GM19328 (cell line): ENCODE results near the gene D2HGDH.
"Not testable (repeated sequence)": the region's sequence is repeated elsewhere in the genome, so short reads cannot be mapped to it uniquely, and the experiment has no call there.

ENCODE experiments used
- ATAC-seq: cut with Tn5 transposase; IDR thresholded peaks from one replicate; pipeline ENCODE4 v1.9.1; 2021; ENCODE audit warnings: mild to moderate bottlenecking, moderate library complexity; ENCODE audit not compliant: unreplicated experiment

Gene D2HGDH

DNA sequence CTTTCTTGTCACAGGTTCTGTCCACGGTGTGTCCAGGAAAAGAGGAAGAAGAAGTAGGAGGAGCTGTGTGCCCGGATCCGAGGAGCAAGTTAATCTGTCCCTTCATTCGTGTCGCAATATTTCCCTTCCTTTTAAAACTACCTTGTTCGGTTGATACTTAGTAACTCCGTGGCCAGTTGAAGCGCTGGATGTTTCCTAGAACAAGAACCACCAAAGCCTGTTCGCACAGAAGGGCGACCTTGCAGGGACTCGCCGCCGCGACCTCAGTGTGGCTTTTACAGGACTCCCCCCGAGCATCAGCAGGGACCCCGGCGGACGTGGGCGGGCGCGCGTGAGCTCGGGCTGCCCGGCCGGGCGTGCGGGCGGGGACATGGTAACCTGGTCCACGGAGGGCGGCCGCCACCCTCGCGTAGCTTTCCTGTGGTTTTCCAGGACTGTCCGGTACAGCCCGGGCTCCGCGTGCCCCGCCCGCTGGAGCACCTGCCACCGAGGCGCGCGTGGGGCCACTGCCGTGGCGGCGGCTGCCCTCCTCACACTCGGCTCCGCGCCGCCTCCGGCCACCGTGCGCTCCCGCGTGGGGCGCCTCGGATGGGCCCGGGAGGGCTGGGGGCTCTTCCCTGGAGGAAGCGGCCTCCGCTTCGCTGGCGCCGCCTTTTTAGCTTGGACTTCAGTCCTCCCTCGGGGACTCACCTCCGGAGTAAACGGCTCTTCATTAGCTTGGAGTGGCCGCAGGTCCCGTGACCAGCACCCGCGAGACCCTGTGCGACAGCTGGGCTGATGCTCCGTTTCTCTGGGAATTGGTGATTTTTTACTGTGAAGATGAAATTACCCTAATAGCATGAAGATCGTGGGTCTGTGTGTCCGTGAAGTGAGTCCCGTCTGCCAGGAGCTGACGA is 9.2 kb upstream of the D2HGDH start:
- no peak for ATAC-seq

DNA sequence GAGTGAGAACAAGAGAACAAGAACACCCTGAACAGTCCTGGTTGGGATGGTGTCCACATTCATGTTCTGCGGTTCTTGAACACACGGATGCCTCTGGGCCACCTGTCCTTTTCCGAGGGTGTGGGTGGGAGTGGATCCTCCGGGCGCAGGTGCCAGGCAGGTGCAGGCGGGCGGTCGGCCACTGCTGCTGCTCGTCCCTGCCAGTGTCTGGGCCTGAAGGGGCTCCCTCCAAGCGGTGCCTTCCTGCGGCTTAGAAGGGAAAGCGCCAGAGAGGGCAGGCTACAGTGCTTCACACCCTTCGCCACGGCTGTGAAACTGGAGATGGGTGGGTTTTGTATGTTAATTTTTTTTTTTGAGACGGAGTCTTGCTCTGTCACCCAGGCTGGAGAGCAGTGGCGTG is 8.0 kb upstream of the D2HGDH start:
- no peak for ATAC-seq

DNA sequence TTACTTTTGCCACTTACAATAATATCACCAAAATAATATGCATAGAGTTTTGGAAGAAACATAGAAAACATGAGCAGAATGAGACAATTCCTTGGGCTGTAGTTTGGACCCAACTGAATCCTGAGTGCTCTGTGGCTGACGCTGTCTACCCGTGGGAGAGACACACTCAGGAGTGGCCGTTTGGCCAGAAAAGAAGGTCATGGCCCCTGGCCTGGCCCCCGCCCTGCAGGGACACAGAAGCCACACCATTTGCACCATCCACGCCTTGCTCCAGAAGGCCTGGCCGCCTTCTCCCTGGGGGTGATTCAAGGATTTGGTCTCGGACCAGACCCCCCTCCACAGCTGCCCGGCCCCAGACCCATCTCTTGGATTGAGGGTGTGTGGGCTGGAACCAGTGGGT is 6.4 kb upstream of the D2HGDH start:
- no peak for ATAC-seq

DNA sequence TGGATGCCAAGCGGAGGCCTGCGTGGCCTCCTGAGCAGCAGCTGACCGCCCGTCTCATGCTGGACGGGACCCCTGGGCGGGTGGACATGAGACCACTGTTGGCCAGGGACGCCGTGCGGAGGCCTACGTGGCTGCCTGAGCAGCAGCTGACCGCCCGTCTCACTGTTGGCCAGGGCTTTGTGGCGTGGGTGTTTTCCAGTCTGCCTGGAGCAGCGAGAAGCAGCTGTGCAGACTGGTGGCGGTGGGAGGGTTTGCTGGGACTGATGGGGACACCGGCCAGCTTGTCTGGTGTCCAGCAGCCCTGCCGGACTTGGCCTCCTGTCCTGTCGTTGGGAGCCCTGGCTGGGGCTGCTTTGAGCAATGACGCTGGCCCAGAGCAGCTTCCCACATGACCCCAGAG is 5.8 kb upstream of the D2HGDH start:
- no peak for ATAC-seq

DNA sequence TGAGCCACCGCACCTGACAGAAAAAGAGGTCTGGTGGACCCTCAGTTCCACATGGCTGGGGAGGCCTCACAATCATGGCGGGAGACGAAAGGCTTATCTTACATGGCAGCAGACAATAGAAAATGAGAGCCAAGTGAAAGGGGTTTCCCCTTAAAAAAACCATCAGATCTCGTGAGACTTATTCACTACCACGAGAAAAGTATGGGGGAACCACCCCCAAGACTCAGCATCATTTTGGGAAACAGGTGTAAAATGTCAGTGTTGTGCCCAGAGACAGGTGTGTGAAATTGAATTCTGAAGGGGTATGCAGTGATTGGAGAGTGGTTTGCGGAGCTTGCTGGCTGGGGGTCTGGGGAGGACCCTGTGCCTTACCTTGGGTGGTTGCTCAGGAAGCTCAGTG is 4.6 kb upstream of the D2HGDH start:
- ATAC-seq, result no peak

DNA sequence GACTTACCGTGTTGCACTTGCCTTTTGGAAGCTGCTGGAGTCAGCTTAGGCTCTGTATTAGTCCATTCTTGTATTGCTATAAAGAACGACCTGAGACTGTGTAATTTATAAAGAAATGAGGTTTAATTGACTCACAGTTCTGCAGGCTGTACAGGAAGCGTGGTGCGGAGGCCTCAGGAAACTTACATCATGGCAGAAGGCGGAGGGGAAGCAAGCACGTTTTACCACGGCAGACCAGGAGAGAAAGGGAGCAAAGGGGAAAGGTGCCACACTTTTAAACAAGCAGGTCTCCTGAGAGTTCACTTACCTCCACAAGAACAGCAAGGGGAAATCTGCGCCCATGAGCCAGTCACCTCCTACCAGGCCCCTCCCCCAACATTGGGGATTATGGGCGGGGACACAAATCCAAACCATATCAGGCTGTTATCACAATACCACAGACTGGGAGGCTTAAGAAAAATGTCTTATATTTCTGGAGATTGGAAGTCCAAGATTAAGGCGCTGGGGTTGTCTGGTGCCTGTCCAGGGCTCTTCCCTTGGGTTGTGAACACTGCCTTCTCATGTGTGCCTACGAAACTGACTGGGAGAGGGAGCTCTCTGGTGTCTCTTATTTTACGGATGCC is 3.6 kb upstream of the D2HGDH start:
- ATAC-seq, result no peak

DNA sequence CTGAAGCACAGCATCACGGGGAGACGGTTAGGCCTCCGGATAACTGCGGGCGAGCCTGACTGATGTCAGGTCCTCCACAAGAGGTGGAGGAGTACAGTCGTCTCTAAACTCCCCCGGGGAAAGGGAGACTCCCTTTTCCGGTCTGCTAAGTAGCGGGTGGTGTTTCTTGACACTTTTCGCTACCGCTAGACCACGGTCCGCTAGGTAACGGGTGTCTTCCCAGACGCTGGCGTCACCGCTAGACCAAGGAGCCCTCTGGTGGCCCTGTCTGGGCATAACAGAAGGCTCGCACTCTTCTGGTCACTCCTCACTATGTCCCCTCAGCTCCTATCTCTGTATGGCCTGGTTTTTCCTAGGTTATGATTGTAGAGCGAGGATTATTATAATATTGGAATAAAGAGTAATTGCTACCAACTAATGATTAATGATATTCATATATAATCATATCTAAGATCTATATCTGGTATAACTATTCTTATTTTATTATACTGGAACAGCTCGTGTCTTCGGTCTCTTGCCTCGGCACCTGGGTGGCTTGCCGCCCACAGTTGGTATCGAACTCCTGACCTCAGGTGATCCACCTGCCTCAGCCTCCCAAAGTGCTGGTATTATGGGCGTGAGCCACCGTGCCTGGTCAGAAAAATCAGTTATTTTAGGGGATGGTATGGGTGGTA is 1.8 kb upstream of the D2HGDH start:
- ATAC-seq, result not testable (repeated sequence)

DNA sequence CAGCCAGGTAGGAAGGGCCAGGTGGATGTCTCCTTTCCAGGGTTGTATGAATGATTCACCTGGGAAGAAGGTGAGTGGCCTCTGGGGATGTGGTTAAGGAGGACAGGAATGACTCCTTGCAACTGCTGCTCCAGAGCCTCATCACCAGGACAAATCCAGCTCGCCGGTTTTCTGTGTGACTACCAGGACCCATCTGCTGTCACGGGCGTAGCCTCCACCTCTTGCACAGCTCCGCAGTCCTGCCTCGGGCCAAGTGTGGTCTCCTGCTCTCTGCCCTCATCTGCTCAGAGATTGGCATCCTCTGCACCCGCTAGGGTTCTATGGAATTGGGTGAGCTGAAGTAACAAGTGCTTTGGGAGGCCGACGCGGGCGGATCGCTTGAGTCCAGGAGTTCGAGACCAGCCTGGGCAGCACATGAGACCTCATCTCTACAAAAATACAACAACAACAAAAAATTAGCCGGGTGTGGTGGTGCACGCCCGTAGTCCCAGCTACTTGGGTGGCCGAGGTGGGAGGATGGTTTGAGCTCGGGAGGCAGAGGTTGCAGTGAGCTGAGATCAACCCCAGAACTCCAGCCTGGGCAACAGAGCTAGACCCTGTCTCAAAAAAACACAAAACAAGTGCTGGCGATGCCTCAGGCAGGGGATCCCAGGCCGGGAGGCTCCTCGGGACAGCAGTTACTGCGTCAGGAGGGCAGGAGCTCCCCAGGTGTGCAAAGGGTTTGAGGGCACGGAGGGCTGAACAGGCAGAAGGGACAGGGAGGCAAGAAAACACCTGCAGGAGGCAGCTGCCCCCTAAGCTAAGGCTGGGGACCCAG is 831 bp upstream of the D2HGDH start:
- ATAC-seq, result no peak

DNA sequence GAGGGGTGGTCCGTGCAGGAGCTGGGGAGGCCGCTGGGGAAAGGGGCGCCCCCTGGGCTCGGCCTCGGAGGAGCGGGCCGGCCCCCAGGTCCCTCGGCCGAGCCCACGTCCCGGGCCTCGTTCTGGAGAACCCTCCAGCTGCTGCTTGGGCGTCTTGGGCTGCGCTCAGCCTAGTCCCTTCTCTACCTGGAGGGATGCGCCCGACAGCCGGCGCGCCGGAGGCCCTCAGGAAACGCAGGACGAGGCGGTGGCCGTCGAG is 293 bp upstream of the D2HGDH start:
- peak; percentile 21 for ATAC-seq

DNA sequence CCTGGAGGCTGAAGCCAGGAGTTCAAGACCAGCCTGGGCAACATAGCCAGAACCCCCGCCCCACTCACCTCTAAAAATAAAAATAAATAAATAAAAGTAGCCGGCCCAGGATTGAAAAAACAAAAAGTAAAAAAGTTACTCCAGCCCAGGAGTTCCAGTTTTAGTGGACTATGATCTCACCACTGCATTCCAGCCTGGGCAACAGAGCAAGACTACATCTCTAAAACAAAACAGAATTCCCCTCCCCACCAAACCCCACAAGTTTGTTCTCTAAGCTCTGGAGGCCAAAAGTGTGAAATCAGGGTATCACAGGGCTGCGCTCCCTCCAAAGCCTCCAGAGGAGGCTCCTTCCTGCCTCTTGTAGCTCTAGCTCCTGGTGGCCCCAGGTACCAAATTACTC is 1.7 kb downstream of the D2HGDH start:
- ATAC-seq, result no peak

DNA sequence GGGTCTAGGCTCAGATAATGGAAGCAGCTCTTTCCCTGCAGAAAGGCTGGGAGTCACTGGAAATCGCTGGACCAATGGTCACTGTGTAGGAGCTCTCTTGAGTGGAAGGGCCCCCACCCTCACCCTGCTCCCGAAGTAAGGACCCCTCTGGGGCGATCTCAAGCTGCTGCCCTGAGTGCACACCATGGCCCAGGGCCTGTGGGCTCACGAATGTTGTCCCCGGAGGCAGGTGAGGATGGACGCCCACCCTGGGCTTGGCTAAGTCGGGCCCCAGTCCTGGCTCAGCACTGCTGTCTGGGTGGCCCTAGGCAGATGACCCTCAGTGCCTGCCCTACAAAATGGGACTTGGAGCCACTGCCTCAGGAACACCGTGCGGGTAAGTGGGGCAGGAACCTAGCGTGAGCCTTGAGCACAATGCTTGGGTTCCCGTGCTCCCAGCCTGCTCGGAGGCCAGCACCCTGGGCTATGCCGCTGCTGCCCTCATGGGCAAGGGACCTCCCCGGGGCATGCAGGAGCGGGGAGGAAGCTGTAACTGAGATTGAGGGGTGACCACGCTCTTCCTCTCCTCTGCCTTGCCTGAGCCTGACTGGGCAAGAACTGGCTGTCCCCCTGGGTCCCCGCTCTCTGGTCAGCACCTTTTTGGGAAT is 3.7 kb downstream of the D2HGDH start:
- ATAC-seq, result no peak

DNA sequence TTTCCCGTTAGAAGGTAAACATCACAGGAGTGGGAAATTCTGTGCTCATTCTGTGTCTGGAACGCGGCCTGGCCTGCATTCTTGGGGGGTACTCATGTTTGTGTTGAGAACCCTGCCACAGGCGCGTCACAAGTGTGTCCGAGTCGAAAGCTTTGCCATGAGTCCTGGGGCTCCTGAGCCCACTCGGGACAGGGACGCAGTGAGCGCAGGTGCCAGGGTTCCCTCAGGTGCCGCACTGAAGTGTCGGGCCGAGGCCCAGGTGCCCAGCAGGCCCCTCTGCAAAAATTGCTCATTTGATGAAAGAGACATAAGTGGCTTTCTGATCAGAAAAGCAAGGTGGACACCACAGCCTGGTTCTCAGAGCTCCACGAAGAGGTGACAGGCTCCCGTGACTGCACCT is 4.7 kb downstream of the D2HGDH start:
- no peak for ATAC-seq

DNA sequence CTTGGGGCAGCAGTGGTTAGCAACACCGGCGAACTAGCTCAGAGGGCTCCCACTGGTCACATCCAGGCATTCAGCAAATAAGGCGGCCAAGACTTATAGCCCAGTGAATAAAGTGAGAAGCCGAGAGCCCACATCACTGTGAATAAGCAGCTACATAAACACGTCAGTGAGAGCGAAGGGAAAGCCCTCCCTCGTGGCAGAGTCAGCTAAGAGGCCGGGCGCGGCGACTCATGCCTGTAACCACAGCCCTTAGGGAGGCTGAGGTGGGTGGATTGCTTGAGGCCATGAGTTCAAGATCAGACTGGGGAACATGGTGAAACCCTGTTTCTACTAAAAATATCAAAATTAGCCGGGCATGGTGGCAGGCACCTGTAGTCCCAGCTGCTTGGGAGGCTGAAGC is 5.2 kb downstream of the D2HGDH start:
- ATAC-seq, result no peak

DNA sequence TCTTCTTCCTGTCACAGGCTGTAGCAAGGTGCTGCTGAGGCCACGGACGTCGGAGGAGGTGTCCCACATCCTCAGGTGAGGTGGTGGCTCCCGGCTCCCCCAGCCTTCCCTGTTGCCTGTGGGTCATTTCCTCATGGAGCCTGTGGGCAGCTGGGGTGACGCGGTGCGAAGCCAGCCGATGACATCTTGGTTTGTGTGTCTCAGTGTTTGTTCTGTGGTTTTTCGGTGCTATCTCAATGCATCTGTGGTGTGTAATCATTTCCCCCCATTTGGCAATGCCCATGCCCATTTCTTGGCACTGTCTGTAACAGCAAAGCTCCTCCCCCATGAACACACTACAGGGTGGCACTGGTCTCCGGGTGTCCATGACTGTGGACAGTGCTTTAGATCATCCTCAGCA is 6.6 kb downstream of the D2HGDH start:
- no peak for ATAC-seq

DNA sequence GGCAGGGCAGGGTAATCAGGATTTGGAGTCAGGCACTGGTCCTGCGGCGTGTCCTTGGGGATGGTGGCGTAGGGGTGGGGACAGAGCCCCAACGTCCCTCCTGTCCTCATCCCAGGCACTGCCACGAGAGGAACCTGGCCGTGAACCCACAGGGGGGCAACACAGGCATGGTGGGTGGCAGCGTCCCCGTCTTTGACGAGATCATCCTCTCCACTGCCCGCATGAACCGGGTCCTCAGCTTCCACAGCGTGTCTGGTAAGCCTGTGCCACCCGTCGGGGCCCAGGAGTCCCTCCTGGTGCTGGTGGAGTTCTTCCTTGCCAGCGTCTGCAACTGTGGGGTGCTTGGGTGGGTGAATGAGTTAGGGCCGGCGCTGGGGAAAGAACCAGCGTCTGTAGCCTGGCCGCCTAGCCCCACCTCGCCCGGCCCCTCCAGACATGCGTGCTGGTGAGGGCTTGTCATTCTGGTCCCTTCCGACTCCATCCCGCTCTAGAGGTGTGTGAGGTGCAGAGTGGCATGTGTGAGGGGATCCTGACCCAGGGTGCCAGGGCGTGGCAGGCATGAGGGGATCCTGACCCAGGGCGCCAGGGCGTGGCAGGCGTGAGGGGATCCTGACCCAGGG is 8.0 kb downstream of the D2HGDH start:
- no peak for ATAC-seq

DNA sequence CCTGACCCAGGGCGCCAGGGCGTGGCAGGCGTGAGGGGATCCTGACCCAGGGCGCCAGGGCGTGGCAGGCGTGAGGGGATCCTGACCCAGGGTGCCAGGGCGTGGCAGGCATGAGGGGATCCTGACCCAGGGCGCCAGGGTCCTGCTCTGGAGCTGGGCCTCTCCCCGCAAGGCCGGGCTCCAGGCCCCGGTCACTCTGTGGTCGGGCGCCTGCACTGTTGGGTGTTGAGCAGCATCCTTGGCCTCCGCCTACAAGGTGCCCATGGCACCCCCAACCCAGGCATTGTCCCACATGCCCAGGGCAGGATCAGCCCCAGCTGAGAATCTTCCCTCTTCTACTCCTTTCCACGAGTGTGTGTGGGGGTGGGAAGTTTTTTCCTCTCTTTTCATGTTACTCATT is 8.6 kb downstream of the D2HGDH start:
- ATAC-seq, result not testable (repeated sequence)

DNA sequence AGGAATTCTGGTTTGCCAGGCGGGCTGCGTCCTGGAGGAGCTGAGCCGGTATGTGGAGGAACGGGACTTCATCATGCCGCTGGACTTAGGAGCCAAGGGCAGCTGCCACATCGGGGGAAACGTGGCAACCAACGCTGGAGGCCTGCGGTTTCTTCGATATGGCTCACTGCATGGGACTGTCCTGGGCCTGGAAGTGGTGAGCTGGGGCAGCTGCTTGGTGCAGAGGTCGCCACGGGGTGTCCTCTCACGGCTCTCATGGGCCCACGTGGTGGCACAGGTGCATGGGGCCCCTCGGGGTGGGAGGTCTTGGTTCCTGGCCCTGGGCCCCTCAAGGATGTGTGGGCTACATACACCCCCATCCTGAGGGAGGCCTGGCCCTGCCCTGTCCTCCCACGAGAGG is 9.2 kb downstream of the D2HGDH start:
- no peak for ATAC-seq

DNA sequence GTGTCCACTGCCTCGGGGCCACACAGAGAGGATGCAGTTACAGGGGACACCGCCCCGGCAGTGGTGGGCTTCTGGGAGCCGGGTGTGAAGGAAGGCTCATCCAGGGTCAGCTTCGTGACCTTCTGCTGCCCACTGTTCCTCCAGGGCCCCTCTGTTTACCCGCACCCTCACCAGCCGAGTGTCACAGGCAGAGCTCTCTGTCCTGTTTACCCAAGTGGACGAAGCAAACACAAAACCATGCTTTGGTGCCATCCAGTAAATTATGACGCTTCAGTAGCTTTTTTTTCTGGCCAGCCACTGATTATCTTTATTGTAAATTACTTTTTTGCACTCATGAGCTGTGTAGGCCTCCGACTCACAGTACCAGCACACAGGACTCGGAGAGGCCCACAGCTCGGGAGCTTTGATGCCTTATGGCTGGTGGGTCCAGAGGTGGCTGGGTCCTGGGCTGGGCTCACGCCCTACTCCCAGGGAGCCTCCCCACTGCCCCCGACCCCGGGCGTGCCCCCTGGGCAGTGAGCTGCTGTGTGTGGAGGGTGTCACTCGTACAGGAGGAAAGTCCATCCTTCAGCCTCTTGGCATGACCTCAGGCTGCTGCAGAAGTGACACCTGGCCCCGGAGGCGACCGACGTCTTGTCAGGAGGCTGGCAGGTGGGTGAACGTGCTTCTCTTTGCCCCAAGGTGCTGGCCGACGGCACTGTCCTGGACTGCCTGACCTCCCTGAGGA is 9.8 kb downstream of the D2HGDH start:
- ATAC-seq, result no peak

DNA sequence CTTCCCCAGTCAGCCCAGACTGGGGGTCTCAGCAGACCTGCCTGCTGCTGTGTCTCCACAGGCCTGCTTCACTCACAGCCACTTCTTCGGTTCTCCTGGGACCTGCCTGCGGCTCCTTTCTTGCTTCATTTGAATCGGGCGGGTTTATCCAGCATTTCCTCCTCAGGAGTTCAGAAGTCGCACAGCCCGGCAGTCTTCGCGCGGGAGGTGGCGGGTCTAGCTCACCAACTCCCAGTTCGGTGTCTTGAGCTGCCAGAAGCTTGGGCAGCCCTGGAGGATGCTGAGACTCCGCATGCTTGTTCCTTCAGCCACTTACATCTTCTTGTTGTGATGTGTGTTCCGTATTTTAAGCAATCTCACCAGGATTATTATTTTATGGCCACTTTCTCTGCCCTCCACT is 10.8 kb downstream of the D2HGDH start:
- no peak for ATAC-seq

DNA sequence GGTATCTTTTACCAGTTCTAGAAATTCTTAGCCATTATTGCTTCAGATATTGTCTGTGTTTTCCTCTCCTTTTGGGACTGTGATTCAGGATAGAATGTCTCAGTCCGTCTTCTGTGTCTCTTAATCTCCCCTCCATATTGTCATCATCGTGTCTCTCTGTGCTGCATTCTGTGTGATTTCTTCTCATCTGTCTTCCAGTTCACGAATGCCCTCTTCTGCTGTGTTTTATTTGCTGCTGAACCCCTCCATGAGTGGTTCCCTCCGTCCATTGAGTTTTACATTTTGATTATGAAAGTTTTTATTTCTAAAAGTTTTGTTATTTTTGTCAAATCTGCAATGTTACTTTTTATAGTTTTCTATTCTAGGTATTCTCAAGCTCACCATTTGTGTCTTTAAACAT is 11.7 kb downstream of the D2HGDH start:
- no peak for ATAC-seq
